GM15510 (cell line): ENCODE results near the gene BCL2L15.

ENCODE experiments used
- POLR2A ChIP-seq: IDR thresholded peaks from 3 replicates; pipeline ENCODE4 v1.6.1; 2011; ENCODE audit warnings: borderline replicate concordance; ENCODE audit not compliant: insufficient read length; ENCODE audit errors: extremely low read depth

The BCL2L15 gene

DNA sequence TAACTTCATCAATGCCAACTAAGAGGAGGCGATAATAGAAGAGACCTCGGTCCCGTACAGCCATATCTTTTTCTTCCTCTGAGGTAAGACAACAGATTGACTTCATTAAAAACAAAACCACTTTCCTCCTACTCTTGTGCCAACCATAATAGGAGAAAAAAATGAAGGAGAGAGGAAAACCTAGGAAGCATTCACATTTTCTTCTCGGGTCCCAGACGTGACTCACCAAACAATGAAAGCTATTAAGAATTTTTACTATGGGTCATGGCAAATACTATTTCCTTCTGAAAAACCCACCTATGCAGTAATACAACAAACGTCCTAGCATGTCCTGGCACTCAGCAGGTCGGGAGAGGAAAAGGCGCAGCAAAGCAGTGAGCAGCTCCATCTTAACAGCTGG lies 8.6 kb upstream of the BCL2L15 start:
- TF ChIP-seq POLR2A, result no peak

GRCh38 chr1:113895098-113895497 lies 7.7 kb upstream of the BCL2L15 start:
- TF ChIP-seq POLR2A, result no peak

- TF ChIP-seq POLR2A, result no peak
Observed at GRCh38 chr1:113893267-113893666, 5.9 kb upstream of the BCL2L15 start.

DNA sequence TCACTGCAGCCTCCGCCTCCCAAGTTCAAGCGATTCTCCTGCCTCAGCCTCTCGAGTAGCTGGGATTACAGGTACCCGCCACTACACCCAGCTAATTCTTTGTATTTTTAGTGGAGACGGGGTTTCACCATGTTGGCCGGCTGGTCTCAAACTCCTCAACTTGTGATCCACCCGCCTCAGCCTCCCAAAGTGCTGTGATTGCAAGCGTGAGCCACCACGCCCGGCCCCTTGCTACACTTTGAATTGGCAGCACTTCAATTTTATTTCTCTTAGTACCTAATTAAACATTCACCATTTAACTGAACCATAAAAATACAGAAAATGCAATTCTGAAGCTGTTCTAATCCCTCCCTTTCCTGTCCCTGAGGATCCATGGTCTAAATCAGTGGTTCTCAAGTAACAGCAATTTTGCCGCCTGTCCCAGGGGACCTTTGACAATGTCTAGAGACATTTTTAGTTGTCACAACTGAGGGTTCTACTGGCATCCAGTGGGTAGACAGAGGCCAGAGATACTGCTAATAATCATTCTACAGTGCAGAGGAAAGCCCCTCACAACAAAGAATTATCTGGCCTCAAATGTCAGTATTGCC lies 4.3 kb upstream of the BCL2L15 start:
- TF ChIP-seq POLR2A, result no peak

GRCh38 chr1:113890816-113891215 lies 3.4 kb upstream of the BCL2L15 start:
- no peak for TF ChIP-seq POLR2A

- TF ChIP-seq POLR2A, result no peak
Observed at GRCh38 chr1:113886417-113887401, 672 bp downstream of the BCL2L15 start.

DNA sequence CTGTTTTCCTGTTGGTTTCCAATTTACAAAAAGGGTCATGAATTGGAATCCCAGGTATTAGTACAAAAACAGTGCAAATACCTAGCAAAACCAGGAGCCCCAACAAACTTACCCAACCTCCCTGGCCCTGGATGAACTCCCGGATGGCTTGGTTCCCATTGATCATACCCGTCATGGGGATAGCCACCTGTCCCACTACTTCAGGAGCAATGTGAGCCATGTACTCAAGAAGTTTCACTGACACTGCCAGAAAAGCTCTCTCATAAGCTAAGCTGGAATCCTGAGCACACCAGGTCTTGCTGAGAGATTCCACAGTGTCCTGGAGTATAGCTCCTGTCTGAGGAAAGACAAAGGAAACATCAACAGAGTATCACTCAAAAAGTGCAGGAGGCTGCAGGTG lies 5.7 kb downstream of the BCL2L15 start:
- TF ChIP-seq POLR2A, result no peak

DNA sequence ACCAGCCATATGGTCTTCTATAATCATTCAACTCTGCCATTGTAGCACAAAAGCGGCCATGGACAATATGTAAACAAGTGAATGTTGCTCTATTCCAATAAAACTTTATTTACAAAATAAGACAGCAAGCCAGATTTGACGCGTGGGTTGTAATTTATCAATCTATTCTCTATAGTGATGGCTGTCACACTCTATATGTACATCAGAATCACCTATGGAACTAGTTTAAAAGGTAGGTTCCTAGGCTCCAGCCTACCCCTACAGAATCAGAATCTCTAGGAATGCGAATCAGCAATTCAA lies 7.7 kb downstream of the BCL2L15 start:
- no peak for TF ChIP-seq POLR2A

DNA sequence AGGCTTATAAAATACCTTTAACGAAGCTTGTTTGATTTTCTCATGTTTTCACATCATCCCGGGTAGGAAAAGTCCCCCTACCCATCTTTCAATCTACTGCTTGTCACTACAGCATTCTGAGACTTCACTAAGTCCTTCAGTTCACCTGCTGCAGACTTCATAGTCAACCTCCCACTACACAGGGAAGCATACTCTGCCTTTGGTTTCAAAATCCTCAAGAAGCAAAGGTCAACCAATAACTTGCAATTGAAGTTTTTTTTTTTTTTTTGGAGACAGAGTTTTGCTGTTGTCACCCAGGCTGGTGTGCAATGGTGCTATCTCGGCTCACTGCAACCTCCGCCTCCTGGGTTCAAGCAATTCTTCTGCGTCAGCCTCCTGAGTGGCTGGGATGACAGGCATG lies 11.2 kb downstream of the BCL2L15 start:
- no peak for TF ChIP-seq POLR2A

GRCh38 chr1:113875714-113876113 lies 11.7 kb downstream of the BCL2L15 start:
- TF ChIP-seq POLR2A, result no peak

GRCh38 chr1:113874012-113874879 lies 13.1 kb downstream of the BCL2L15 start:
- no peak for TF ChIP-seq POLR2A

DNA sequence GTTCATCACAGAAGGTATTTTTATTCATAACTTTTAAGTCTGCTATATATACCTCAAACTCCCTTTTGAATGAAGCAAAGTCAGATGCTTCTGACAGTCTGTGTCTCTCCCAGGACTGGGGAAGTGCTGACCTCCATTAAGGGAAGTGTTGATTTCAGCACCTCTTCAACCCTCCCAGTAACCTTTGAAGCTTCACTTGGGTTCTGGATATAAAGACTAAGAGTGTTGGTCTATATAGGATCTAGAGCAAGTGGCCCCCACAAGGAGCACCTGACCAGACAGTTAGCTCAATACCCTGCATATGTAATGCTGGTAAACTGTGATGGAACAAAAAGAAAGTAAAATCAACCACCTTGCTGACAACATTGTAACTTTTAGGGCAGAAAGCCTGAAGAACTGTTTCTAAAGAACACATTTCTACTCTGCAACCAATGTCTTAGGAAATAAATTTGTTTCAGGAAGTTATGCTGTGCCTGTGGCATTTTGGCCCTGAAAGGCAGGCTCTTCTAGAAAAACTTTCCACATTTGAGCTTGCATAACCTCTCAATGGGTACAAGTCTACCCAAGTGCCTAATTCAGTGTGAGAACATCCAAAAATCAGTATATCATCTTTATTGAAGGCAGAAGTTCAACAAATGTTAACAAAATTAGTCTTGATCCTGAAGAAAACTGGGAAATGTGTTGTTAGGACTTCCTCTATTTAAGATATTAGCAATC lies 15.0 kb downstream of the BCL2L15 start:
- no peak for TF ChIP-seq POLR2A

GRCh38 chr1:113871597-113872113 lies 15.7 kb downstream of the BCL2L15 start, which contains the start of gene PTPN22:
PTPN22 (minus strand) TSS chr1:113871712.
- peak; percentile 80 for TF ChIP-seq POLR2A

GRCh38 chr1:113870778-113871177 lies 16.6 kb downstream of the BCL2L15 start:
- TF ChIP-seq POLR2A, result no peak
